Putamen (tissue), 1 donor: Measurements from ENCODE around the gene KIF26B.
"Not testable (repeated sequence)": the region's sequence is repeated elsewhere in the genome, so short reads cannot be mapped to it uniquely, and the experiment has no call there.

Source experiments
- DNase-seq: peaks from one replicate; pipeline ENCODE4 v3.0.0-alpha.2; 2016; ENCODE audit warnings: low spot score

Gene KIF26B

GRCh38 chr1:245325922-245326795 lies 171.4 kb downstream of the KIF26B start:
- no peak for DNase-seq

GRCh38 chr1:245327360-245327759 lies 172.6 kb downstream of the KIF26B start:
- no peak for DNase-seq

DNA sequence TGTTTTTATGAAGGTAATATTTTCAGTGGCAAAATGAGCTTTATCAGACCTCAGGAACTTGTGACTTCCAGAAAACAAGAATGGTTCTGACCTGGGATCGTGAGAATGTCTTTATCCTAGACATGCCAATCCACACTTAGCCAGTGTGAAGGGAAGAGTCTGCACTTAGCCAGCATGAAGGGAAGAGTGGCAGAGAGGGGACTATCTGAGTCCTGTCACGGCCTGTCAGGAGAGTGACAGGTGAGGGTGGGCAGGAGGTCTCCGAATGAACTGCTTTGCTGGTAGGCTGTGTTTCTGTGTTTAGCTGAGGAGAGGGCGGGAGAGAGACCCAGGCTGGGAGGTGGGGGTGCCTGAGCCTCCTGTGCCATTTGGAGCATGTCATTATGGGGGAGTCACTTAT lies 173.1 kb downstream of the KIF26B start:
- no peak for DNase-seq

- no peak for DNase-seq
Observed at GRCh38 chr1:245330951-245331350, 176.2 kb downstream of the KIF26B start.

- DNase-seq, result no peak
Observed at GRCh38 chr1:245332085-245332484, 177.3 kb downstream of the KIF26B start.

GRCh38 chr1:245332513-245332912 lies 177.7 kb downstream of the KIF26B start:
- DNase-seq, result no peak

DNA sequence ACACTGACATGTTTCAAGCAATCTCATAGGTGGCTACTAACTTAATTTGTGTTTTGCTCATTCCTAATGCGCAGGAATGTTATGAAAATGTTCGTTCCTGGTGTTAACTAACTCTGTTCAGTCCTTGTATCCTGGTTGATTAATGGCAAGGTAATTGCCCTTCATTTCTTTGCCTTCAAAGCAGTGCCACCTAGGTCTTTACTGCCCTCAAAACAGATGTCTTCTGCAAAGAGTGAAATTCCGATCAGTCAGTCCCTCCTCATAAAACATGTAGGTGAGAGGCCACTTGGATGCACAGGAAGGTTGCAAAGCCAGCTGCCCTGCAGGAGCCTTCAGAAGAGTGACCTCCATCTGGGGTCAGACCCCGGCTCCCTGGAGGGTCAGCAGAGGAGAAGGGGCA lies 179.4 kb downstream of the KIF26B start:
- no peak for DNase-seq

DNA sequence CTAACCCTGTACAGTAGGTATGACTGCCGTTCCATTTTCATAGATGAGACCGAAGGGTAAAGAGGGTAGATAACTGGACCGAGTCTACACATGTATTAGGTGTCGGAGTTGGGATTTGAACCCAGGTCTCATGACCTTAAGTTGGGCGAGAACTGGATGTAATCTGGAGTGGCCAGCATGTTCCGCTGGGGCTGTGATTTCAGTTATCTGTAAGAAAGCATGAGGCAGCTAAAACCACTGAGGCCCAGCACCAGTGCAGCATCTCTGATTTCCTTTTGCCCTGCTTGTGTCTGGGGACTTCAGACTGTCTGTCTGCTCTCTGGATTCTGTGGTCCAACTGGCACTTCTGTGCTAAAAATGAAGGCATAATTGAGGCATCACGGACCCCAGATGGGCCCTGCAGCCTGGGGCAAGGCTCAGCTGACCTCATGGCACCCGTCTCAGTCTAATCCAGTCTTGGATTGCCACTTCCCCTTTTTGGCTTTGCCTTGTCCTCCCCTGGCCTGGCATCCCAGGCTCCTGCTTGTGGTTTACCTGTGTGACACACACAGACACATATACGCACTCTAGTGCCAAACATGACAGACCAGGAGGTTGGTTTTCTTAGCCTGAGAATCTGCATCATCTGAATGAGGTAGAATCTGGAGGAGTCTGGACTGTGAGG lies 180.2 kb downstream of the KIF26B start:
- no peak for DNase-seq

- DNase-seq, result not testable (repeated sequence)
Observed at GRCh38 chr1:245335684-245336083, 180.9 kb downstream of the KIF26B start.

DNA sequence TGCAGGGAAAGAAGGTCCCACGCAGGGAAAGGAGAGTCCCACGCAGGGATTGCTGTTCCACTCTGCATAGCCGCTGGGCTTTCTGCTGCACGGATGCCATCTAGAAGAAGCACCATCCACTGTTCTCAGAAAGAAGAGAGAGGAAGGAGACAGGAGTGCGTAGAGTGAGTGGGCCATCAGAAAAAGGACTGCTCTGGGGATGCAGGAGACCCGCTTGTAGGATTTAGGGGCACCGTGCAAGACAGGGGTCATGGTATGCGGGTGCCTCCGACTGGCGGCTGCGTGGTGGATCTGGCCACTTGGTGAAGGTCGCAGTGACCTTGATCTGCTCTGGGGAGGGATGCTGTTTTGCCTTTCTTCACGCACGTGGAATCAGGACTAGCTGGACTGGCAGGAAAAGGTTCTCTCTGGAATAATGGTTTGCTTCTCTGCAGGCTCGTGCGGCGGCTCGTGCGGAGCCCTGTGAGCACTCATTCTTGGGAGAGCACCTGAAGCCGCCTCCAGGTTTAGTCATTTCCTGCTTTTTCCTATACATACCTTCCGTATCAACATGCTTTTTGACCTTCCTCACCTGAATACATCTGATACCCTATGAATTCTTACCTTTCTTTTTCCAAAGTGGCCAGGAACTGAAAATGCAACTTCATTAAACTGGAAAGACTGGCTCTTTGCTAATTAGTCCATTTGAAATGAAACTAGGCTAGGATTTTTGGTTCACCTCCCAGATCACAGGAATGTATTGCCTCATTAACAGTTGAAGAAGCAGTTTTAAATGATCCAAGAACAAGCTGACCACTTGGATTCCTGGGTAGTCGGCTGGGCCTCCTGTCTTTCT lies 181.6 kb downstream of the KIF26B start:
- DNase-seq, result no peak

DNA sequence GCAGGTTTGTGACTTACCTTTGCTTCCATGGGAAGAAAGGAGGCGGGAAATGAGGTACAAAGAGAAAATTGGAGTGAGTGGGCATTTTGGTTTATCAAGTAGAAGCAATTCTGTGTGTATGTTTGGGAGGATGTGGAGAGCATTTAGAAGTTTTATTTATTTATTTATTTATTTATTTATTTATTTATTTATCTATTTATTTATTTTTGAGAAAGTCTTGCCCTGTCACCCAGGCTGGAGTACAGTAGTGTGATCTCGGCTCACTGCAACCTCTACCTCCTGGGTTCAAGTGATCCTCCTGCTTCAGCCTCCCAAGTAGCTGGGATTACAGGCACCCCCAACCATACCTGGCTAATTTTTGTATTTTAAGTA lies 182.2 kb downstream of the KIF26B start:
- DNase-seq, result not testable (repeated sequence)

GRCh38 chr1:245337829-245338484 lies 183.2 kb downstream of the KIF26B start:
- DNase-seq, result no peak

GRCh38 chr1:245338485-245338877 lies 183.7 kb downstream of the KIF26B start:
- DNase-seq, result no peak

DNA sequence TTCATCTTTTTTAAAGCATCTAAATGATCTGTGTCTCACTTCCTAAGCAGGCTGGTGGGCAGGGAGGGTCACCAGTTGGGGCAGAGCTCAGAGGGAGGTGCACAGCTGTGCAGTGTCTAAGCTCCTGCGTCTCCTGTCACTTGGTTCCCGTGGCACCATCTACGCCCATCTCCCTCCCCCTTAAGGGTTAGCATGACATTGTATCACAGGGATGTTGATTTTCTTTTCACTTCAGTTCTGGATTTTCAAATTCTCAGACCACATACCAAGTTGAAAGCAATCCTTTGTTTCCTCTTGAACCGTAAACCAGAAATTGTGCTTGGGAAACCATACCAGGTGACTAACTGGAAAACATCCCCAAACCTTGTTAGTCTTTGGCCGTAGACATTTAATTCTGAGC lies 187.0 kb downstream of the KIF26B start:
- no peak for DNase-seq

GRCh38 chr1:245345191-245345884 lies 190.6 kb downstream of the KIF26B start:
- DNase-seq, result no peak

DNA sequence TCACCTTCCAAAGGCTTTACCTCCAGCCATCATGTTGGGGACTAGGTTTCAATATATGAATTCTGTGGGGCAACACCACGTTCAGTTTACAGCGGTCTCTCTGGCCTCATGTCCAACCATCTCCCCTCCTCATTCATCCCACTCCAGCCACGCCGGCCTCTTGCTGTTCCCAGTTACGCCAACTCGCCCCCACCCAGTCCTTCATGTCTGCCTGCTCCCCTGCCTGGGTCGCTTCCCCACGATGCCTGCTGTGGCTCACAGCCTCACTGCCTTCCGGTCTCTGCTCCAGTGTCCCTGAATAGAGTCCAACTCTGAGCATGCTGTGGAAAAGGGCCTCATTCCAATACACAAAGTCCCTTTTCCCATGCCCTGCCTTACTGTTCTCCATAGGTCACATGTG lies 193.8 kb downstream of the KIF26B start:
- no peak for DNase-seq

GRCh38 chr1:245353411-245353810 lies 198.6 kb downstream of the KIF26B start:
- no peak for DNase-seq

- no peak for DNase-seq
Observed at GRCh38 chr1:245353915-245354775, 199.4 kb downstream of the KIF26B start.

- DNase-seq, result not testable (repeated sequence)
Observed at GRCh38 chr1:245355851-245356630, 201.3 kb downstream of the KIF26B start.
